Stimulated activated effector memory CD8-positive, alpha-beta T cell treated with anti-CD3 and anti-CD28 coated beads, Interleukin-12 subunit alpha, Interleukin-12 subunit beta, amount 100 ng/mL, for 72 hours (primary cell): ENCODE results near the gene POU5F2.

Source experiments
- ATAC-seq: fragments of 150-1000 bp; cut with Tn5 transposase; 2 replicates; pipeline ENCODE4 v1.10.0; 2021
- DNase-seq, 2 donors: peaks; one replicate each; pipeline ENCODE4 v3.0.0; 2021 to 2022; ENCODE audit warnings: low spot score in 2 of 2
- H3K27ac Mint-ChIP-seq: one replicate; pipeline ENCODE4 v1.8.0; 2022; ENCODE audit warnings: mild to moderate bottlenecking, mixed read lengths
- H3K36me3 Mint-ChIP-seq: one replicate; pipeline ENCODE4 v1.8.0; 2022; ENCODE audit warnings: mild to moderate bottlenecking, mixed read lengths
- H3K4me1 Mint-ChIP-seq: one replicate; pipeline ENCODE4 v1.8.0; 2022; ENCODE audit warnings: mixed read lengths
- H3K4me3 Mint-ChIP-seq: one replicate; pipeline ENCODE4 v1.8.0; 2022; ENCODE audit warnings: mild to moderate bottlenecking, mixed read lengths
- H3K9me3 Mint-ChIP-seq: one replicate; pipeline ENCODE4 v1.8.0; 2022; ENCODE audit warnings: mixed read lengths

Gene POU5F2

DNA sequence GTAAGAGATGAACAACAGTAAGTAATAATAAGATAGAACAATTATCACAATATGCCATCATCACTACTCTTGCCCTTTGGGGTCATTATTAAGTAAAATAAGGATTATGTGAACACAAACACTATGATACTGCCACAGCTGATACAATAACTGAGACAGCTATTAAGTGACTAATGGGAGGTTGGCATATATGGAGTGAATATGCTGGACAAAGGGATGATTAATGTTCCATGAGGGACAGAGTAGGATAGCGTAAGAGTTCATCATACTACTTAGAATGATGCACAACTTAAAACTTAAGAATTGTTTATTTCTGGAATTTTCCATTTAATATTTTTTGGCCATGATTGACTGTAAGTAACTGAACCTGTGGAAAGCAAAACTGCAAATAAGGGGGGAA lies 16.6 kb downstream of the POU5F2 start:
- Mint-ChIP-seq H3K36me3 (no peaks in the 10 kb centered on the region), H3K9me3 (no peaks in the 10 kb centered on the region), H3K4me1 (no peaks in the 10 kb centered on the region), H3K4me3 (no peak overlapping the region), H3K27ac (no peak overlapping the region)
- ATAC-seq (no peak), DNase-seq (no peak)

GRCh38 chr5:93723681-93724080 lies 17.7 kb downstream of the POU5F2 start:
- H3K36me3 Mint-ChIP-seq: no peaks in the 10 kb centered on the region
- H3K4me1 Mint-ChIP-seq: peaks cover 5% of the 10 kb centered on the region
- ATAC-seq (no peak), DNase-seq (no peak)
- no peak overlapping the region for H3K4me3 Mint-ChIP-seq
- no peak overlapping the region for H3K27ac Mint-ChIP-seq
- no peaks in the 10 kb centered on the region for H3K9me3 Mint-ChIP-seq

DNA sequence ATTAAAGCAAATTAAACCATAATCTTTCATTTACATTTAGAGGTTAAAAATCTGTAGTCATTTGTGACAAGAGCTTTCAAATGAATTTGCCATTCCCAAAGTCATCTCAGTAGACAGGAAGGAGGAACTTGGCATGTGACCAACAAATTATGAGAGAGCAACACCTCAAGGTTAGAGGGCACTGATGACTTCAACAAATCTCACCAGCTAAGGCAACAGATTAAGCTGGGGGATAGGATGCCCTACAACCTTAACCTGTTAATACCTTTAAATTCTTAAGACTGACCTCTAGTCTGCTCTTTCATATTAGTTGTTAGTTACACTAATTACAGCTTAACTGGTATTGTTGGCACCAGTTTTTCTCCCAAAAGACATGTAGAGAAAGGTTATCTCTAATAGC lies 18.4 kb downstream of the POU5F2 start:
- H3K9me3 Mint-ChIP-seq: no peaks in the 10 kb centered on the region
- H3K4me1 Mint-ChIP-seq: peaks cover 5% of the 10 kb centered on the region
- no peak overlapping the region for H3K4me3 Mint-ChIP-seq
- DNase-seq (no peak), ATAC-seq (no peak)
- no peaks in the 10 kb centered on the region for H3K36me3 Mint-ChIP-seq
- no peak overlapping the region for H3K27ac Mint-ChIP-seq

DNA sequence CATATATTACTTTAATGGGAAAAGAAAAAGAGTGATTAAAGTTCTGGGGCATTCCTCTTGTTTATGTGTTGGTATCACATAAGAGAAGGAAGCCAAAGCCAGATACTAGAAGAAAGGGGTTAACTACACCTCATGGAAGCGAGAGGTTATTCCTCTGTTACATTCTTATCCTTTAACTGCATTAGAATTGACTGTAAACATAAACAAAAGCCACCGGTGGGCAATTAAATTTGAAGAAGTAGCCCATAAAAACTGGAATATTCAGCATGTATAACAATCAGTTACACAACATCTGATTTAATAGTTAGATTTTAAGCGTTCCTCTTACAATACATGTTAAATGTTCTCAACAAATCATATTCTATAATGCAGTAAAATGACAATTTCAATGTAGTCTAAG lies 18.8 kb downstream of the POU5F2 start:
- no peaks in the 10 kb centered on the region for H3K9me3 Mint-ChIP-seq
- no peak overlapping the region for H3K4me3 Mint-ChIP-seq
- H3K36me3 Mint-ChIP-seq: no peaks in the 10 kb centered on the region
- no peak overlapping the region for H3K27ac Mint-ChIP-seq
- H3K4me1 Mint-ChIP-seq: peaks cover 5% of the 10 kb centered on the region
- DNase-seq: no peak
- ATAC-seq: no peak

- Mint-ChIP-seq H3K4me1 (peaks cover 5% of the 10 kb centered on the region), H3K27ac (no peak overlapping the region), H3K36me3 (no peaks in the 10 kb centered on the region), H3K4me3 (no peak overlapping the region), H3K9me3 (no peaks in the 10 kb centered on the region)
- no peak for ATAC-seq
- no peak for DNase-seq
These were observed 19.9 kb downstream of the POU5F2 start for GRCh38 chr5:93721511-93721910.

- Mint-ChIP-seq H3K4me1 (peaks cover 6% of the 10 kb centered on the region), H3K27ac (no peak overlapping the region), H3K4me3 (no peak overlapping the region), H3K36me3 (no peaks in the 10 kb centered on the region), H3K9me3 (no peaks in the 10 kb centered on the region)
- DNase-seq: no peak
- peak; percentile 68 for ATAC-seq
These were observed 20.3 kb downstream of the POU5F2 start for GRCh38 chr5:93721071-93721470.

GRCh38 chr5:93717162-93717561 lies 24.2 kb downstream of the POU5F2 start:
- Mint-ChIP-seq H3K27ac (no peak overlapping the region), H3K4me3 (no peak overlapping the region), H3K4me1 (peaks cover 18% of the 10 kb centered on the region), H3K36me3 (no peaks in the 10 kb centered on the region), H3K9me3 (no peaks in the 10 kb centered on the region)
- ATAC-seq (no peak), DNase-seq (no peak)

GRCh38 chr5:93716453-93716852 lies 24.9 kb downstream of the POU5F2 start:
- ATAC-seq (peak; percentile 46), DNase-seq (no peak)
- no peaks in the 10 kb centered on the region for H3K36me3 Mint-ChIP-seq
- H3K27ac Mint-ChIP-seq: no peak overlapping the region
- no peak overlapping the region for H3K4me3 Mint-ChIP-seq
- H3K9me3 Mint-ChIP-seq: no peaks in the 10 kb centered on the region
- H3K4me1 Mint-ChIP-seq: peaks cover 18% of the 10 kb centered on the region

DNA sequence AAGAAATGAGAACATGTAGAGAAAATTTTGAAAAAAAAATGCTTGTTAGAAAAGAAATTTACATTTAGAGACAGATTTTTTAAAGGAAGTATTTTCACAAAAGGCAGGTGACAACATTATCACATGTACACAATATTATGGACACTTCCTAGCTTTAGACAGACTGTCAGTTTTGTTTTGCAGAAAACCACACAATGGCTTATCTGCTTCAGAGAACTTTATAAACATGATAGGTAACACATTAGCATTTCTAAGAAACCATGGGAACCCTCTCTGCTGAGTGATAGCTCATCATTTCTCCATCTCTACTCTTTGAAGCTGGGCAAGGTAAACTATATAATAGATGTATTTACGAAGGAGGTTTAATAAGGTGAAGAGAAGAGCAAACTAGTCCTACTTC lies 25.6 kb downstream of the POU5F2 start:
- ATAC-seq: no peak
- Mint-ChIP-seq H3K4me1 (peaks cover 18% of the 10 kb centered on the region), H3K9me3 (no peaks in the 10 kb centered on the region)

DNA sequence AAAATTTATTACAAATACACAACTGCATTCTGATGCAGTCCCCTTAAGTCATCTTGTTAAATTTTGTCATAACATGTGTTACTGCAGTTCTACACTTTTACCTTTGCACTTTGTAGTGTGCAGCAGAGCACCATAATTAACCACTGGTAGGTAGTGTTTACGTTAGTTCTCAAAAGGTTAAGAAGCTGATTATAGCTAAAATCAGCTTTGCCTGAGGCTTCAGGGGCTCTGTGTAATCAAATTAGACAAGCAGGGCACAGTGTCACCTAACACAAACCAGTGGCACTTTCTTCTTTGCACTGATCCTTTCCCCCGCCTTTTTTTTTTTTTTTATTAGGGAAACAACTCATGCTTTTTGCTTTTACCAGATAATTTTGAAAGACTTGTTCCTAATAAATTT lies 26.1 kb downstream of the POU5F2 start:
- Mint-ChIP-seq H3K9me3 (no peaks in the 10 kb centered on the region), H3K4me3 (no peak overlapping the region), H3K36me3 (no peaks in the 10 kb centered on the region), H3K27ac (no peak overlapping the region), H3K4me1 (peaks cover 18% of the 10 kb centered on the region)
- DNase-seq (no peak), ATAC-seq (no peak)

More for the DNA sequence above, 25.6 kb downstream of the POU5F2 start:
- Mint-ChIP-seq H3K36me3 (no peaks in the 10 kb centered on the region), H3K27ac (no peak overlapping the region), H3K4me3 (no peak overlapping the region)
- no peak for DNase-seq

- Mint-ChIP-seq H3K4me3 (no peak overlapping the region), H3K27ac (no peak overlapping the region), H3K4me1 (peaks cover 6% of the 10 kb centered on the region), H3K9me3 (no peaks in the 10 kb centered on the region), H3K36me3 (no peaks in the 10 kb centered on the region)
- DNase-seq: no peak
- no peak for ATAC-seq
These were observed 33.0 kb downstream of the POU5F2 start for GRCh38 chr5:93708442-93708841.

- no peak overlapping the region for H3K4me3 Mint-ChIP-seq
- no peak overlapping the region for H3K27ac Mint-ChIP-seq
- no peaks in the 10 kb centered on the region for H3K36me3 Mint-ChIP-seq
- DNase-seq (no peak), ATAC-seq (no peak)
- H3K9me3 Mint-ChIP-seq: no peaks in the 10 kb centered on the region
- H3K4me1 Mint-ChIP-seq: no peaks in the 10 kb centered on the region
These were observed 35.5 kb downstream of the POU5F2 start for GRCh38 chr5:93705896-93706295.

DNA sequence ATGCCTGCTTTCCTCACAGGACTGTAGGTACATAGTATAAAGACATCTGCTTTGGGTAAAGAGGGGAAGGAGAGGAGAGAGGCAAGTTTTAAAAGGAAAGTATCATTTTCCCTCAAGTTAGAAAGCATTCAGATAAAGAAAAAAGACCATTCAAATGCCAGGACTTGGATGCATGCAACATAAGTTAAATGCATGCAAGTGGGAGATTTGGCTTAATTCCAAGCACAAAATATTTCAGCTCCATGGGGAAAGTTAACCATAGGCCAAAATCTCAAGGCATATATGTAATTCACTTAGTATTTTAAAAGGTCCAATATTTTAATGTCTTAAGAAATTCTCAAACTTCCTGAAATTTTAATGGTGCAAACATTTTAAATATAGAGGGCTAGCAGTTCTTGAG lies 36.4 kb downstream of the POU5F2 start:
- no peak overlapping the region for H3K4me3 Mint-ChIP-seq
- DNase-seq (no peak), ATAC-seq (no peak)
- no peak overlapping the region for H3K27ac Mint-ChIP-seq
- no peaks in the 10 kb centered on the region for H3K36me3 Mint-ChIP-seq
- no peaks in the 10 kb centered on the region for H3K9me3 Mint-ChIP-seq
- no peaks in the 10 kb centered on the region for H3K4me1 Mint-ChIP-seq

DNA sequence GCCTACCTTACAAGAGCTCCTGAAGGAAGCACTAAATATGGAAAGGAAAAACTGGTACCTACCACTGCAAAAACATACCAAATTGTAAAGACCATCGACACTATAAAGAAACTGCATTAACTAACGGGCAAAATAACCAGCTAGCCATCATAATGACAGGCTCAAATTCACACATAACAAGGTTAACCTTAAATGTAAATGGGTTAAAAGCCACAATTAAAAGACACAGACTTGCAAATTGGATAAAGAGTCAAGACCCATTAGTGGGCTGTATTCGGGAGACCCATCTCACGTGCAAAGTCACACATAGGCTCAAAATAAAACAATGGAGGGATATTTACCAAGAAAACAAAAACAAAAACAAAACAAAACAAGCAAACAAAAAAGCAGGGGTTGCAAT lies 49.4 kb downstream of the POU5F2 start:
- ATAC-seq (no peak), DNase-seq (no peak)
- H3K27ac Mint-ChIP-seq: no peak overlapping the region
- H3K4me3 Mint-ChIP-seq: no peak overlapping the region
- H3K36me3 Mint-ChIP-seq: peaks cover 6% of the 10 kb centered on the region
- no peaks in the 10 kb centered on the region for H3K4me1 Mint-ChIP-seq
- H3K9me3 Mint-ChIP-seq: peaks cover 19% of the 10 kb centered on the region
